GM04504 (cell line): ENCODE measurements around the gene SMIM28.
"Not testable (repeated sequence)": the region's sequence is repeated elsewhere in the genome, so short reads cannot be mapped to it uniquely, and the experiment has no call there.

Source experiments
- DNase-seq: peaks from one replicate; pipeline ENCODE4 v3.0.0-alpha.2; 2012; ENCODE audit warnings: low read depth

SMIM28 gene

GRCh38 chr6:138377844-138378243 lies at the start of gene SMIM28:
TSS of gene SMIM28 (plus strand) at chr6:138377905. CDS start at chr6:138378073, 168 bp downstream.
- DNase-seq: no peak

DNA sequence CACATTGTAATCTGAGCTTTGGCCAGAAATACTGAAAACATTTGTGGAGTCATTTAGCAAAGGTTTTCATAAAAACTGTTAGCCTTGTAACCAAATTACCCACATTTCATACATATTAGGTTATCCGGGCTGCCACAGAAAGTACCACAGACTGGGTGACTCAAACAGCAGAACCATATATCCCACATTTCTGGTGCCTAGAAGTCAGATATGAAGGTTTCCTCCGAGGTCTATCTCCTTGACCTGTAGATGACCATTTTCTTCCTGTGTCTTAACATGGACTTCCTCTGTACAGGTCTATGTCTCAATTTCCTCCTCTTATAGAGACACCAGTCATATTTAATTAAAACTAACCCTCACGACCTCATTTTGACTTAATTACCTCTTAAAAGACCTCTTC lies 49.5 kb upstream of the SMIM28 start:
- DNase-seq: no peak

DNA sequence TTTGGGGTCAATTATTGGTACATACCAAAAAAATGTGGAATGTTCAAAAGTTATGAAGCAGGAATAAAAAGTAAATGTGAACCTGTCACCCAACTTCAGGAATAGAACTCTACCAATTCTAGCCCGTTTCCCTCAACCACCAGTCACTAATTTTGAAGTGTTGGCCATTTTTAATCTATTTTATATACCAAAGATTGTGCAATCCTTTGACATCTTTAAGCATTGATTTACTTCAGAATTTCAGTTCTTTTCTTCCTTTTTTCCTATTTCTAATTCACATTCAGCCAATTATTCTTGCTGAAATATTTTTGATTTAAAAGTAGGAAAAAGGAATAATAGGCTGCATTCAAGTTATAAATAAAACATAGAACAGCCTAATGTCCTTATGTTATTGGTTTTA lies 46.9 kb upstream of the SMIM28 start:
- no peak for DNase-seq

GRCh38 chr6:138331444-138331843 lies 46.3 kb upstream of the SMIM28 start:
- DNase-seq: no peak

GRCh38 chr6:138331984-138332383 lies 45.7 kb upstream of the SMIM28 start:
- no peak for DNase-seq

- DNase-seq: no peak
These were observed 43.7 kb upstream of the SMIM28 start for GRCh38 chr6:138334000-138334399.

- no peak for DNase-seq
These were observed 42.7 kb upstream of the SMIM28 start for GRCh38 chr6:138334963-138335362.

GRCh38 chr6:138336221-138336620 lies 41.5 kb upstream of the SMIM28 start:
- no peak for DNase-seq

GRCh38 chr6:138337076-138337475 lies 40.6 kb upstream of the SMIM28 start:
- DNase-seq: no peak

DNA sequence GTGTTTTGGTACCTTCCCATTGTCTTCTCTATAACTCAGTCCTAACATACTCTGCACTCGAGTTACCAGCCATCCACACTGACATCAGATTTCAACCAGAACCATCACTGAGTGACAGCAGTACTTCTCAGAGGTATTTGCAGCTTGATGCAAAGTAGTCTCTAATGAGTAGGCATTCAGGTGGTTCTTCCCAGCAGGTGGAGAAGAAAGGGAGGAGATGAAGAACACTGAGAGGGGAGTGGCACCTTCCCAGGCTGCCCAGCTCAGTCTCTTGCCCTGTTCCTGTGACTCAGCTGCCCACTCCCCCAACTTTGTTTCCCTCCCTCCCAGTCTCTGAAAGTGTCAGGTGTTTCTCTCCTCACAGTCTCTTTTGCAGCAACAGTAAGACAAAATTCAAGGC lies 38.7 kb upstream of the SMIM28 start:
- DNase-seq: no peak

DNA sequence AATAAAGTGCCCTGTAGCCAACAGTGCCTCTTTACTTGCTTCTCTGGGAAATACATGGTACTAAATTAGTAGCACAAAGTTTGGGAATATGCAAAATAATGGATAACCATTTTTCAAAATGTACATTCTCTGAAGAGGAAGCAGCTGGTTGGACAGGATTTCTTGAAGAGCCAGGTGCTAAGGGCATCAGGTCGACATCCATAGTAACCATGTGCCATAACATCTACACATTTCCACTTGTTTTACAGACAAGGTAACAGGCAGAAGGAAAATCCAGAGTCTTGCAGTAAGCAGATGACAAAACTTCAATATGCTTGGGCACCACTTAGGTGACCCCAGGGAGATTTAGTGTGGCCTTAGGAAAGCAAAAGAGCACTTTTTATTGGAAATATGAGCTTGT lies 36.5 kb upstream of the SMIM28 start:
- DNase-seq: no peak

DNA sequence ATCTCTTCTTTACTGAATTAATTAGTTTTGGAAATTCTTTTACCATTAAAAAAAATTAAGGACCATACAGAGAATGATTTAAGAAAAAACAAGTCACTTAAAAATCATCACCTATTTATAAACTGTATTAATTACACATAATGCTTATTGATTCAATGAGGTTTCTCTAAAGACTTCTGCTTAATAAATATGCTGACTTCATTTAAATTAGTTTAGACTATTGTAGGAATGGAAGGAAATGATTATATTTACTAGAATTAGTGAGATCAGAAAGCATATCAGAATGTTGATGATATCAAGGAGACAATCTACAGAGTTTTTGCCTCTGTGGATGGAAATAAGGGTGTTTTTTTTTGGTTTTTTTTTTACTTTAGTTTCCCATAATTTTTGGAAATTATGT lies 34.6 kb upstream of the SMIM28 start:
- DNase-seq: no peak

- DNase-seq: no peak
These were observed 32.0 kb upstream of the SMIM28 start for GRCh38 chr6:138345565-138346285.

DNA sequence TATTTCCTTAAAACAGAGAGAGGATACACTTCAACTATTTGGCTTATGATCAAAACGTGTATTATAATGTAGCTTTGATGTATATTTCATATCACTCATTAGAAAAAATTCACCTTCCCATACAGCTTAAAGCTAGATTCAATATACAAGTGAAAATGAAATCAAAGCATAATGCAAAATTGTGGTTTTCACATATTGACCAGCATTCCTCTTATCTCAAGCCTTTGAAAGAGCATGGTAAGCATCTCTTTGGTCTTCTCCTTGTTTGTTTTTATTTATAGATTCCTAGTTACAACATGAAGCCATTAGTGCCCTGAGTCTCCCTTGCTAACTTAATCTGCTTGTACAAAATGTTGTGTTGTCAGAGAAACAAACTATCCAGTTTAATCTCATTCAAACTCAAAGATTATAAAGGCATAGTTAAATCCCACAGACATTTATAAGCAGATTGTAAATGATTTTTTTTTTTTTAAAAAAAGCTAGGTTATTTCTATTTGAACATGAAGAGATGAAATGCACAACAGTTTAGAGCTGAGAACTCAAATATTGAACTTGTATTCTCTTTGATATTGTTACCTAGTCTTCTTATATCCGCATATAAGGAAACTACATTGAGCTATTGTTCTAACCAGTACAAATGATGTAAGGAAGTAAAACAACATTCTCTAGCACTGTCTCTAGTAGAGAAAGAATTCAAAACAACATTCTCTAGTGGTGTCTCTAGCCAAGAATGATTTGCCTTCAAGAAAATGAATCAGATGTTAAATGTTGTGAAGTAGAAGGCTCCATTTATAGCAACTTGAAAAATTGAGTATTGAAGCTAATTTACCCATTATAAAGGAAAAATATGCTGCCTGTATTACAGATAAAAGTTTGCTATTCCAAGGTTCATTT lies 31.2 kb upstream of the SMIM28 start:
- peak; percentile 32 for DNase-seq

GRCh38 chr6:138347864-138348263 lies 29.8 kb upstream of the SMIM28 start:
- DNase-seq: no peak

DNA sequence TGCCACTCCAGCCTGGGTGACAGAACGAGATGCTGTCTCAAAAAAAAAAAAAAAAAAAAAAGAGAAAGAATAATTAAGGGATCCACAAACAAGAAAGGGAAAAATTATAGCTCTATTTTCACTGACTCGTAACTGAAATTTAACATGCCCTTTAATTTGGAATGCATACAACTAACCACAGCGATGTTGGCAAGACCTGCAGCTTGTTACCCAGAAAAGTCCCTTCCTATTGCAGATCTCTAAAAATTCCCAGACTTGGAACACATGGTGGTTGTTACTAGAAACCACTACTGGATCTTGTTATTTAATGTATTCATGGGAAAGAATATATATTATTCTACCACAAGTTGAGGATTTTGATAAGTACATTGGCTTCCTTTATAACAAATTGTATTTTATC lies 27.8 kb upstream of the SMIM28 start:
- peak; percentile 35 for DNase-seq

- no peak for DNase-seq
These were observed 19.8 kb upstream of the SMIM28 start for GRCh38 chr6:138357928-138358327.

DNA sequence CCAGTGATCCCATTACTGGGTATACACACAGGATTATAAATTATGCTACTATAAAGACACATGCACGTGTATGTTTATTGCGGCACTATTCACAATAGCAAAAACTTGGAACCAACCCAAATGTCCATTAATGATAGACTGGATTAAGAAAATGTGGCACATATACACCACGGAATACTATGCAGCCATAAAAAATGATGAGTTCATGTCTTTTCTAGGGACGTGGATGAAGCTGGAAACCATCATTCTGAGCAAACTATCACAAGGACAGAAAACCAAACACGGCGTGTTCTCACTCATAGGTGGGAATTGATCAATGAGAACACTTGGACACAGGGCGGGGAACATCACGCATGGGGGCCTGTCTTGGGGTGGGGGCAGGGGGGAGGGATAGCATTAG lies 9.0 kb upstream of the SMIM28 start:
- DNase-seq: not testable (repeated sequence)

- no peak for DNase-seq
These were observed 6.9 kb upstream of the SMIM28 start for GRCh38 chr6:138370631-138371451.

- DNase-seq: no peak
These were observed 6.3 kb upstream of the SMIM28 start for GRCh38 chr6:138371452-138371711.

DNA sequence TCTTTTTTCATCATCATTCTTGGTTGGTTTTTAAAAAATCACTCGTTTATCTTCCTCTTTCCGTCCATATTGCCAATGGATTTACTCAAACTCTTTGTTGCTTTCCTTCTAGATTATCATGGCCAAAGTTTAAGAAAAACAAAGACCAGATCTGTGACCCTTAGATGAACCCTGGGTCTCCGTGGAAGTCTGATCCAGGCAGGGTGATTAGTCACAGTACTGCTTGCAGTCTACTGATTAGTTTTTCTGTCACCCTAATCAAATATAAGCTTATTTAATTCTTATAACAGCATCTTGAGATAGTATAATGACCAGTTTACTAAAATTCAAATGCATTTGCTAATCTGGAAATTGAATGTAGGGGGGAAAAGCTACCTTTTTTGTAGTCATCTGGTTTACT lies 6.0 kb upstream of the SMIM28 start:
- no peak for DNase-seq

DNA sequence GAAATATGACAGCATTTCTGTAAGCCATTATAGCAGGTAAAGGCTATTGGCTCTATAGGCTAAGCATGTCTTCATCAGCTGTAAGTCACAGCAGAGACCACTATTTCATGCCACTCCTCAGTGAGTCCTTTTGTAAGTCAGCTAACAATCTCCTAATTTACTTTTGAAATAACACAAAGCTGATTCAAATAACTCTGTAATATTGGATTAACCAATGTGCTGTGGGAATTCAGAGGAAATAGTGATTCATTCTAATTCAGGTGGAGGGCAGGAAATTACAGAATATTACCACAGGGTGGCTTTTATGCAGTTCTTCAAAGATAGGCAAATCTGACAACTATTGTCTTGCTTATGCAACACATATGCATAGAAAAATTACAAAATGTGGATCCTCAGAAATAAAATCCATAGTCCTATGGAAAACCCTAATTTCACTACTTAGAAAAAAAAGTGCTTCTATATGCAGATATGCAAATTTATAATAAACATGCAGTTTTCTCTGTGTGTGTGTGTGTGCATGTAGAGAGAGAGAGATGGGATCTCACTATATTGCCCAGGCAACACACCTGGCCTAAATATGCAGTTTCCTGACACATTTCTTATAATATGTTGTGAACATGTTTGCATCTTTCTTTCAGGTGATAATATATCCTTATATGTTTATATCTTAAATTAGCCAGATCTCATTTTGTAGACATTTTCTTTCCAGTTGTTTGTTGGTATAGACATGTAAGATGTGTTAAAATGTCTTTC lies 4.8 kb upstream of the SMIM28 start:
- DNase-seq: no peak
